Measurements from ENCODE around the gene NOP53.
"Not testable (repeated sequence)": the region's sequence is repeated elsewhere in the genome, so short reads cannot be mapped to it uniquely, and the experiment has no call there.

NOP53 gene

GRCh38 chr19:47762615-47763308 lies 17.4 kb downstream of the NOP53 start:
- TF ChIP-seq, protein P1, sequence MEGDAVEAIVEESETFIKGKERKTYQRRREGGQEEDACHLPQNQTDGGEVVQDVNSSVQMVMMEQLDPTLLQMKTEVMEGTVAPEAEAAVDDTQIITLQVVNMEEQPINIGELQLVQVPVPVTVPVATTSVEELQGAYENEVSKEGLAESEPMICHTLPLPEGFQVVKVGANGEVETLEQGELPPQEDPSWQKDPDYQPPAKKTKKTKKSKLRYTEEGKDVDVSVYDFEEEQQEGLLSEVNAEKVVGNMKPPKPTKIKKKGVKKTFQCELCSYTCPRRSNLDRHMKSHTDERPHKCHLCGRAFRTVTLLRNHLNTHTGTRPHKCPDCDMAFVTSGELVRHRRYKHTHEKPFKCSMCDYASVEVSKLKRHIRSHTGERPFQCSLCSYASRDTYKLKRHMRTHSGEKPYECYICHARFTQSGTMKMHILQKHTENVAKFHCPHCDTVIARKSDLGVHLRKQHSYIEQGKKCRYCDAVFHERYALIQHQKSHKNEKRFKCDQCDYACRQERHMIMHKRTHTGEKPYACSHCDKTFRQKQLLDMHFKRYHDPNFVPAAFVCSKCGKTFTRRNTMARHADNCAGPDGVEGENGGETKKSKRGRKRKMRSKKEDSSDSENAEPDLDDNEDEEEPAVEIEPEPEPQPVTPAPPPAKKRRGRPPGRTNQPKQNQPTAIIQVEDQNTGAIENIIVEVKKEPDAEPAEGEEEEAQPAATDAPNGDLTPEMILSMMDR (IDR thresholded peaks at IDR 0.05): no peak
- Histone ChIP-seq H3K27ac (no peak overlapping the region), H3K4me1 (no peaks in the 10 kb centered on the region), H3K27me3 (ENCODE audit: control insufficient read depth, insufficient read depth, low read length) (no peaks in the 10 kb centered on the region), H3K4me3 (ENCODE audit: low read depth, low read length) (no peak overlapping the region), H3K36me3 (ENCODE audit: control insufficient read depth, insufficient read depth, low read length) (no peaks in the 10 kb centered on the region), H3K9ac (no peak overlapping the region), H3K79me2 (no peaks in the 10 kb centered on the region), H3K9me3 (ENCODE audit: control insufficient read depth, low read length) (no peaks in the 10 kb centered on the region), H2AFZ (no peak overlapping the region), H3K4me2 (ENCODE audit: low read length) (no peak overlapping the region)

GRCh38 chr19:47764705-47765104 lies 19.4 kb downstream of the NOP53 start:
- H3K9me3 ChIP-seq (ENCODE audit: control insufficient read depth, low read length); H3K36me3 ChIP-seq (ENCODE audit: control insufficient read depth, insufficient read depth, low read length); H3K4me1 ChIP-seq; H3K27ac ChIP-seq; H3K79me2 ChIP-seq; H2AFZ ChIP-seq; H3K4me2 ChIP-seq (ENCODE audit: low read length); H3K9ac ChIP-seq; H3K4me3 ChIP-seq (ENCODE audit: low read depth, low read length); H3K27me3 ChIP-seq (ENCODE audit: control insufficient read depth, insufficient read depth, low read length): not testable (repeated sequence)

- Histone ChIP-seq H3K79me2 (no peaks in the 10 kb centered on the region), H3K9ac (no peak overlapping the region), H3K4me3 (ENCODE audit: low read depth, low read length) (no peak overlapping the region), H3K27ac (no peak overlapping the region), H2AFZ (no peak overlapping the region), H3K36me3 (ENCODE audit: control insufficient read depth, insufficient read depth, low read length) (no peaks in the 10 kb centered on the region), H3K27me3 (ENCODE audit: control insufficient read depth, insufficient read depth, low read length) (no peaks in the 10 kb centered on the region), H3K4me1 (no peaks in the 10 kb centered on the region), H3K9me3 (ENCODE audit: control insufficient read depth, low read length) (no peaks in the 10 kb centered on the region), H3K4me2 (ENCODE audit: low read length) (no peak overlapping the region)
- TF ChIP-seq, protein P1 (IDR thresholded peaks at IDR 0.05): peak; percentile 81
Measured at GRCh38 chr19:47765523-47766358, 20.4 kb downstream of the NOP53 start.

GRCh38 chr19:47766359-47766620 lies 20.9 kb downstream of the NOP53 start:
- H3K9me3 ChIP-seq (ENCODE audit: control insufficient read depth, low read length): no peaks in the 10 kb centered on the region
- H3K4me1 ChIP-seq: no peaks in the 10 kb centered on the region
- no peaks in the 10 kb centered on the region for H3K79me2 ChIP-seq
- no peaks in the 10 kb centered on the region for H3K27me3 ChIP-seq (ENCODE audit: control insufficient read depth, insufficient read depth, low read length)
- no peak overlapping the region for H3K9ac ChIP-seq
- TF ChIP-seq, protein P1 (IDR thresholded peaks at IDR 0.05): no peak
- no peak overlapping the region for H3K4me3 ChIP-seq (ENCODE audit: low read depth, low read length)
- H3K36me3 ChIP-seq (ENCODE audit: control insufficient read depth, insufficient read depth, low read length): no peaks in the 10 kb centered on the region
- no peak overlapping the region for H3K27ac ChIP-seq
- H3K4me2 ChIP-seq (ENCODE audit: low read length): no peak overlapping the region
- H2AFZ ChIP-seq: no peak overlapping the region

DNA sequence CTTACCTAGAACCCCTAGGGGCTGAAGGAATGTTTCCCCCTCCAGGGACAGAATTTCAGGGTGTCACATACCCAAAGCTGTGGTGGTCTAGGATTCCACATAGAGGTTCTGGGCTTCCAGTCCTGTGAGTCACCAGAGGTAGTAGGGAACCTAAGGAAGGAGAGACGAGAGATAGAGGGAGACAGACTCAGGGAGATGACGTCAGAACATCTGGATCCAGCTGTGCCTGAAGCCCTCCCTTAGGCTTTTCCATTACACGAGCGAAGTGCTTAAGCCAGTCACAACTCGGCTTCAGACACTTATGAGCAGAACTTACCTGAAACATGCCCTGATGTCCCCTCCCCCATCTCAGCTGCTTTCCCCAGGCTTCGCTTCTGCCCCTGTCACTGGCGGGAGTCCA lies 21.3 kb downstream of the NOP53 start:
- Histone ChIP-seq H3K9ac (no peak overlapping the region), H3K4me1 (no peaks in the 10 kb centered on the region), H3K9me3 (ENCODE audit: control insufficient read depth, low read length) (no peaks in the 10 kb centered on the region), H3K36me3 (ENCODE audit: control insufficient read depth, insufficient read depth, low read length) (no peaks in the 10 kb centered on the region), H2AFZ (no peak overlapping the region), H3K79me2 (no peaks in the 10 kb centered on the region), H3K4me2 (ENCODE audit: low read length) (no peak overlapping the region), H3K4me3 (ENCODE audit: low read depth, low read length) (no peak overlapping the region), H3K27me3 (ENCODE audit: control insufficient read depth, insufficient read depth, low read length) (no peaks in the 10 kb centered on the region), H3K27ac (no peak overlapping the region)
- TF ChIP-seq, protein P1 (IDR thresholded peaks at IDR 0.05): no peak
